ENCODE data around the gene GNLY. TPM values are rescaled to one million over a fixed set of nuclear protein-coding genes. Genes with fewer than 3 reads are reported as not detected.
"Not testable (repeated sequence)": the region's sequence is repeated elsewhere in the genome, so short reads cannot be mapped to it uniquely, and the experiment has no call there.

GNLY gene
- not detected in 2 replicates for total RNA-seq (2014; rRNA removed; shearing (Covaris generic))
- polyA plus RNA-seq (2014; cell fraction: nucleus; rRNA removed), result 1.1 TPM in 1 of 2 replicates, not detected in the other

- DNase-seq (ENCODE audit: extremely low read depth, low read depth), result no peak
Observed at GRCh38 chr2:85694052-85695025, at the start of gene GNLY. Gene GNLY, plus strand, starts transcription at chr2:85694358. Its CDS starts 61 bp downstream, at chr2:85694419.

DNA sequence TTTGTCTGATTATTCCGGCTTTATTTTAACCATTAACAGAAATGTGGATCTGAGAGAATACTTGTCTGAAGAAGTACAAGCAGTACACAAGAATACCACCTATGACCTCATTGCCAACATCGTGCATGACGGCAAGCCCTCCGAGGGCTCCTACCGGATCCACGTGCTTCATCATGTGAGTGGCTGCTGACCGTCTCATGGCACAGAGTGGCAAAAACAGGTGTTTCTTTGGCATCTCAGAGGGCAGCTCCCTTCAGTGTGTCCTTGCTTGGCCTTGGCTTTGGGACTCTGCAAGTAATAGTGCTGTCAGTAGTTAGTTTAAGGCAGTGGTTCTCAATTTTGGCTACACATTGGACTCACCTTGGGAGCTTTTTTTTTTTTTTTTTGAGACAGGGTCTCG lies 49.2 kb upstream of the GNLY start:
- DNase-seq (ENCODE audit: extremely low read depth, low read depth), result no peak

DNA sequence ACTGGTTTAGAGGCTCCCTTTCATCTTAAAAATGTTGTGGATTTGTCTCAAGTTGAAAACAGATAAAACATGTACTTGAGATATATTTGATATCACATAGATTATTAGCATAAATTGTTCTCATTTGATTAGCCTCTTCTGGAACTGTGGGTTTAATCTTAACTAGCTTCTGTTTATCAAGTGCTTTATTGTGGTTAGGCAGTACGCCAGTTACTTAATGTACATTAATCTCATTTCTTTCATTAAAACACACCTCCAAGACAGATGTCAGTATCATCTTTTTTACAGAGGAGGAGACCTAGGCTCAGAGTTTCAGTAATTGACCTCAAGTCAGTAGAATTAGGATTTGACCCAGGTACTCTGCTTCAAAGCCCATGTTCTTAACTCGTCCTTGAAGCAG lies 48.0 kb upstream of the GNLY start:
- no peak for DNase-seq (ENCODE audit: extremely low read depth, low read depth)

DNA sequence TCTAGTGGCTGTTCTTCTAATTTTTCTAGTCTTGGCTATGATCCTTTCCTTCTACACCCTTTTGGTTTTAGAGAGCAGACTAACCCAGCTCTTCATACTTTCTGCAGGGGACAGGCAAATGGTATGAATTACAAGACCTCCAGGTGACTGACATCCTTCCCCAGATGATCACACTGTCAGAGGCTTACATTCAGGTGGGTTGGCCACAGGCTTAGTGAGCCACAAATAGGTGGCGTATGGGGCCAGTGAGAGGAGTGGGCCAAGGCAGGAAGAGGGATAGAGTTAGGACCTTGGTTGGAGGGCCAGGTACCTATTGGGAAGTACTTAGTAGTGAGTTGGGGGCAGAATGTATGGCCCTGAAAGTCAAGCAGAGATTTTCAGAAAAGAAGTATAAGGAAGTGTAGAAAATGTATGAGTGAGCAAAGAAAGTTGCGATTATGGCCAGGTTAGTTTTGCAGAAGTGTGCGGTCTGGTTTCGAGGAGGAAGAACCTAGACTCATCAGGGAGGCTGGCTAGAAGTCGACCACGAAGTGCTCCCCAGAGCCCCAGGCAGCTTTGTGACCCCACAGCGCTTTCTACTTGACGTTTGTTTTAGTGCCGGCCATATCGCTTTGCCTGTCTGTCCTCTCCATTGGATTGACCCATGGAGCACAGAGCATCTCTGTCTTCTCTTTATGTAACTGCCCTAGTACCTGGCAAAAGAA lies 46.2 kb upstream of the GNLY start:
- DNase-seq (ENCODE audit: extremely low read depth, low read depth), result no peak

GRCh38 chr2:85648619-85649018 lies 45.5 kb upstream of the GNLY start:
- peak; percentile 14 for DNase-seq (ENCODE audit: extremely low read depth, low read depth)

DNA sequence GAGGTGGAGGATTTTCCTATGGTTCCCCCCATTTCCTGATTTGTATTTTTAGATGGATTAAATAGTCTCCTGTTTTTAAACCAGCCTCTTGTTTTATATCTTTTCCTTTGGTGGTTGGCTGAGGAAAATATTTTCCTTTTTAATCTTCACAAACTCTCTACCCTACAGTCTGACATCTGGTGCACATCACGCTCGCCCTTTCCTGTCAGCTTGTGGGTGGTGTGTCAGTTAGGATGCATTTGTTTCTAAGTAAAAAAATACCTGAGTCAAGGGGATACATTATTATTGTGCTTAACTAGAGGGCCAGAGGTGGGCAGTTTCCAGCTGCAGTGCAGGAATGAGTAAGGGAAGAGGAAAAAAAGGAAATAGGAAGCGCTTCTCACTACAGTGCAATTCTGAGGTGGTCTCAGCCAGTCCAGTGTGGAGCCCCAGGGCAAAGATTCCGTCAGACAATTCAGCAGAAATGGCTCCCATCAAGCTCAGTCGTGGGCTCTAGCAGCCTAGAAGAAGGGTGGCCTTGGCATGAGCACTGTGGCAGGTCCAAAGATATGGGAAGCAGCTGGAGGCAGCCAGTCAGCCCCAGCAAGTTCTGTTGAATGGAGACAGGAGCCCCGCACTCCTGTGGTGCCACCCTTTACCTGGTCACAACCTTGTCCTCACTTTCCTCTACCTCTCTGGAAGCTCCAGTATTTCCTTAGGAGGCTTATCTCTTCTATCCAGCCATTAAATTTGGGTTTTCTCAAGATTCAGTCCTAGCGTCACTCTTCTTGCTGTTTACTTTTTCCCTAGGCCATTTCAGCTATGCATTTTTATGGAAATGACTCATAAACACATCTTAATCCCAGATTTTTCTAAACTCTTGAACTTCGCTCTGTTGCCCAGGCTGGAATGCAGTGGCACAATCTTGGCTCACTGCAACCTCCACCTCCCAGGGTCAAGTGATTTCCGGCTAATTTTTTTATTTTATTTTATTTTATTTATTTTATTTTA lies 44.7 kb upstream of the GNLY start:
- no peak for DNase-seq (ENCODE audit: extremely low read depth, low read depth)

DNA sequence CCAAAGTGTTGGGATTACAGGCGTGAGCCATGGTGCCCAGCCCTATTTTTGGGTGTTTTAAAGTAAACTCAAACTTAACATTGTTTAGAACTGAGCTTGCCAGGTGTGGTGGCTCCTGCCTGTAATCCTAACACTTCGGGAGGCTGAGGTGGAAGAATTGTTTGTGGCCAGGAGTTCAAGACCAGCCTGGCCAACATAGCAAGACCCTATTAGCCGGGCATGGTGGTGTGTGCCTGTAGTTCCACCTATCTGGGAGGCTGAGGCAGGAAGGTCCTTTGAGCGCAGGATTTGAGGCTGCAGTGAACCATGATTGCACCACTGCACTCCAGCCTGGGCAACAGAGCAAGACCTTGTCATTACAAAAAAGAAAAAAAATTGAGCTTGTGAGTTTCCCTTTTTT lies 43.7 kb upstream of the GNLY start:
- DNase-seq (ENCODE audit: extremely low read depth, low read depth), result no peak

DNA sequence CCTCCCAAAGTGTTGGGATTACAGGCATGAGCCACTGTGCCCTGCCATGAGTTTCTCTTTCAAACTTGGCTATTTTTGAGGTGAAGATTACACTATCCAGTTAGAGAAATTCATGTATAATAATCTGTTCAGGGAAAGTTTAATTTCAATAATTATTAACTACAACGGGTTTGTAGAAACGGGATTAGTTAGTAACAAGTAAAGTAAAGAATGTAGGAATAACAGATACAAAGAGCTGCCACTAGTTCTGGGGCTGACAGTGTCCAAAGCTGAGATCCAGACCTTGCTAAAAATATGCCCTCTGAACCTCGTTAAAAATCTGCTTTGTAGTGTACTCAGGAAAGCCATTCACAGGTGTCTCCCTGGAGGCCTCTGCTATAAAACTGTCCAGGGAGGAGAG lies 43.1 kb upstream of the GNLY start:
- DNase-seq (ENCODE audit: extremely low read depth, low read depth), result no peak

DNA sequence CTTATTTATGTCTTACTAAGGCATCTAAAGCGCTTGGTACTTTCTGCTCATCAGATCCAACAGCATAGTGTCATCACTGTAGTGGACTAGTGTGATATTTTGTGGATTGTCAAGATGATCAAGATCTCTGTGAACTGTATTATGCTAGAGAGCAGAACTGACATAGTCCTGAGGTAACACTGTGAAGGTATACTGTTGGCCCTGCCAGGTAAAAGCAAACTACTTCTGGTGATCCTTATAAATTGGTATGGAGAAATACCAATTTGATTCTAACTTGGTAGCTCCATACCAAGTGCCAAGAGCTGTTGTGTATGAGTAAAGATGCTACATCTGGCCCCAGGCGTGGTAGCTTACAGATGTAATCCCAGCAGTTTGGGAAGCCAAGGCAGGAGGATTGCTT lies 42.1 kb upstream of the GNLY start:
- no peak for DNase-seq (ENCODE audit: extremely low read depth, low read depth)

DNA sequence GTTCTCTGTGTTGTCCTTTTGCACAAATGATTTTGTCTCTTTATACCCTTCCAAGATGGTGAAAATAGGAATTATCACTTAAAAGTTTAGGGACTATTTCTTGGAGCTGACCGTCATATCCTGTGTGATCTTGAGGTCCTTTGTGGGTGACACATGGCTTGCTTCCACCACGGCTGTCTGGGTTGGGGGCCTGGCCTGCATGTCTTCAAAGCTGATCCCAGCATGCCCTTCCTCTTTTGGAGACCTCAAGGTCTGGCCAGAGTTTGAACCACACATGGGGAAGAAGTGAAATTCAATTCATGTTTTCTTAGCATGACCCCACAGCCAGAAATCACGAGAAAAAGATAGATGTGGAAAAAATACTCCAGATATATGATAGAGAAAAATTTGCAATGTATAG lies 40.2 kb upstream of the GNLY start:
- DNase-seq (ENCODE audit: extremely low read depth, low read depth), result no peak

- DNase-seq (ENCODE audit: extremely low read depth, low read depth), result no peak
Observed at GRCh38 chr2:85655961-85656417, 38.2 kb upstream of the GNLY start.

GRCh38 chr2:85656468-85656867 lies 37.7 kb upstream of the GNLY start:
- DNase-seq (ENCODE audit: extremely low read depth, low read depth), result no peak

GRCh38 chr2:85657399-85657798 lies 36.8 kb upstream of the GNLY start:
- not testable (repeated sequence) for DNase-seq (ENCODE audit: extremely low read depth, low read depth)

DNA sequence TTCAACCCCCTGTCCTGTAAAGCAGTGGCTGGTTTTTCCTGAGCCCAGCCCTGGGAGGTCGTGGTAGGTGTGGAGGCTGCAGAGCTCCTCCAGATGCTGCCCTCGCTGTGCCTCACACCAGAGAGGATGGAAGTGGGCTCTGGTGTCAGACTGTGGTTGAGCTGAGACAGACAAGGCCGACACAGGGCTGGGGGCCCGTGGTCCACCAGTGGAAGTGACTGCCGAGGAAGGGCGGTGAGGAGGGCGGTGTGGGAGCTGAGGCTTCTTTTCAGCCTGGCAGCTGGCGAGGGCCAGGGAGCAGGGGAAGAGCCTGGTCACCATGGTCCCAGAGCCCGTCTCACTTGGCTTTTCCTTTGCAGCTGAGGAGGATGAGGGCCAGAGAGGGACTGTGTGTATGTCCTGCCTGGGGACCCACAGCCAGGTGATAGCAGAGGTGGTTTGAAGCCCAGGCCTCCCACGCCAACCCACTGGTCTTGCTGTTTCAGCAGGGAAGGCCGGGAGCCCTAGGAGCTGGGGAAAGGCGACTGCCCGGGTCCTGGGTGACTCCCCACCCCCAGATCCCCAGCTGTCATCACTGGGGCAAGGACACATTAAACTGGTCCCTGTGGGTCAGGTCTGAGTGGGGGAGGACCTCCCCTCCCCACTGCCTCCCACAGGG lies 34.7 kb upstream of the GNLY start:
- DNase-seq (ENCODE audit: extremely low read depth, low read depth), result no peak

DNA sequence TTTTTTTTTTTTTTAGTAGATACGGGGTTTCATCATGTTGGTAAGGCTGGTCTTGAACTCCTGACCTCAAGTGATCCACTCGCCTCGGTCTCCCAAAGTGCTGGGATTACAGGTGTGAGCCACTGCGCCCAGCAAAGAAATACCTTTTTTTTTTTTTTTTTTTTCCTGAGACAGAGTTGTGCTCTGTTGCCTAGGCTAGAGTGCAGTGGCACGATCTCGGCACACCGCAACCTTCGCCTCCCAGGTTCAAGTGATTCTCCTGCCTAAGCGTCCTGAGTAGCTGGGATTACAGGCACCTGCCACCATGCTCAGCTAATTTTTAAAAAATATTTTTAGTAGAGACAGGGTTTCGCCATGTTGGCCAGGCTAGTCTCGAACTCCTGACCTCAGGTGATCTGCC lies 33.9 kb upstream of the GNLY start:
- DNase-seq (ENCODE audit: extremely low read depth, low read depth), result not testable (repeated sequence)

DNA sequence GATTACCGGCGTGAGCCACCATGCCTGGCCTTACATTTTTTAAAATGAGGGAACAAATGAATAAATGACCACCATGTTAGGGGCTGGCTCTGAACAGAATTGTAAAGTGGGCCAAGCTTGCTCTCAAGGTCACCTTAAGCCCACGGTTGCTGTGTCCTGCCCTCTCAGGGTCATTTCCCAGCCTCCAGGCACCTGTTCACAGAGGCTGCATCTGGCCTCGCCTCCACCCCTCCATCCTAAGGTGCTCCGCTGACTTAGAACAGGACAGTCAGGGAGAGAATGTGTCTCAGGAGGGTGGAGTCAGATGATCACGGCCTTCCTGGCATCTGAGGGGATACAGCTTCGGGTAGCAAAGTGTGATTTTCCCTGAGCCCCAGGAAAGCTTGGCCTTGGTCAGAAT lies 33.4 kb upstream of the GNLY start:
- no peak for DNase-seq (ENCODE audit: extremely low read depth, low read depth)

DNA sequence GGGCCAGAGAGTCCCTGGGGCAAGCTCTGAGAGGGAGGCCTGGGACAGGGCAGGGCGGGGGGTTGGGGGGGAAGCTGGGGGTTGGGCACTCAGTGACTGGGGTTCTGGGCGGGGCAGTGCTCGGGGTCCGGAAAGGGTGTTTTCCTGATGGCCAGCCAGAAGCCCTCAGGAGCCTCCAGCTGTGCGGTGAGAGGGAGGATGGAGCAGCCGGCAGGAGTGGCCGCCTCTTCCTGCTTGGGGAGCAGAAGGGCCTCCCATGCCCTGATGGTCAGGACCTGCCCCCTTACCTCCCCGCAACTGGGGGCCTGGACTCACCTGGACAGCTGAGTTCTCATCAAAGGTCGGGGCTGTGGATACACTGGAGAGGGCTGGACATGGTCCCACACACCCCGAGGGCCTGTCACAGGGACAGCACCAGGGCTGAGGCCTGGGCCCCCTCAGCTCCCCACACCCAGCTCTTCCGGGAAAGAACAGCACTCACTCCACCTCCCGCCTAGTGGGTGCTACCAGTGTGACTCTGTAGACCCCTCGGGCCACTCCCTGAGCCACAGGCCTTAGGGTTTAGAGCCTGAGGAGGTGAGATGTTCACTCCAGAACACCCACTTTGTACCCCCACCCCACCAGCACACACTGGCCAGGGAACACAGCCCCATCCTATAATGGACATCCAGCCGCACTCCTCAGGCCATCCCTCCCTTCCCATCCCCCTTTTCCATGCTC lies 32.9 kb upstream of the GNLY start:
- no peak for DNase-seq (ENCODE audit: extremely low read depth, low read depth)

DNA sequence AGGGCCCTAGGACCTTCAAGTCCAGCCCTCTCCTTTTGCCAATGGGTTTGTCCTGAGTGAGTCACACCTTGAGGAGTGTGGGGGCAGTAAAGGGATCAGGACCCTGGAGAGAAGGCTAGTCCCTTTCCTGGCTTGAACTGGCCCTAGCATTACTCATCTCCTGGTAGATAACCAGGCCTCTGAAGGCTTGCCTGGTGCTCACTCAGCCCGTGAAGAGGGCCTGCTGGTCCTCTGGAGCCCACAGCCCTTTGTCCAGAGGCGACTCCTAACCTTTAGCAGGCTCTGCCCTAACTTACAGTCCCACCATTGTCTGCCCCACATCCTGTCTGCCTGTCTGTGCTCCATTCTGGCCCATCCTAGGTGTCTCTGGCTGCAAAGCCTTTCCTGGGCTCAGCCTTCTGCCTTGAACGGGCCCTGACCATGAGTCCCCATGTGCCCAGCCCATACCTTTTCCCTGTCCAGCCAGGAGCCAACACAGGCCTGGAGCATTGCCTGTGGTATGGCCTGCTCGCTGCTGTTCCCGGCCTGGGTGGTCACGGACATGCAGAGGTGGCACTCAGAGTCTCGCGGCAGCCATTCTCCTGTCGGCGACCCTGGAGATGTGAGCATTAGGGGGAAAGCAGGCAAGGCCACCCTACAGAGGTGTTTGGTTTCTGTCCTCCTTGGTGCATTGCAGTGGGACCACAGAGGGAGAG lies 31.1 kb upstream of the GNLY start:
- no peak for DNase-seq (ENCODE audit: extremely low read depth, low read depth)
